Thymus (tissue), 11 donors: ENCODE measurements around the gene AQP1. TPM values are rescaled to one million over a fixed set of nuclear protein-coding genes. Genes with fewer than 3 reads are reported as not detected.

Experiments
- DNase-seq, 9 donors: peaks; one replicate each; pipeline ENCODE4 v3.0.0-alpha.2; 2013; ENCODE audit warnings: low spot score in 9 of 9, low read depth in 6 of 9, missing footprints in 1 of 9
- H3K27ac ChIP-seq, 2 donors: one replicate each; pipeline ENCODE4 v1.5.1; 2013; ENCODE audit warnings: control low read depth in 1 of 2, low read depth in 1 of 2, low read length in 1 of 2, mild to moderate bottlenecking in 1 of 2, moderate library complexity in 1 of 2
- H3K27me3 ChIP-seq, 2 donors: one replicate each; pipeline ENCODE4 v1.5.1; 2013; ENCODE audit warnings: low read length in 1 of 2; ENCODE audit not compliant: control insufficient read depth in 2 of 2, insufficient read depth in 1 of 2
- H3K36me3 ChIP-seq, 2 donors: one replicate each; pipeline ENCODE4 v1.5.1; 2013; ENCODE audit warnings: low read length in 1 of 2, mild to moderate bottlenecking in 1 of 2, moderate library complexity in 1 of 2; ENCODE audit not compliant: control insufficient read depth in 2 of 2, insufficient read depth in 2 of 2
- H3K4me1 ChIP-seq, 2 donors: one replicate each; pipeline ENCODE4 v1.5.1; 2013; ENCODE audit warnings: low read length in 2 of 2; ENCODE audit not compliant: control insufficient read depth in 2 of 2, insufficient read depth in 2 of 2
- H3K4me3 ChIP-seq, 2 donors: one replicate each; pipeline ENCODE4 v1.5.1; 2013; ENCODE audit warnings: low read length in 2 of 2, control low read depth in 1 of 2, mild to moderate bottlenecking in 1 of 2
- H3K9me3 ChIP-seq, 2 donors: one replicate each; pipeline ENCODE4 v1.5.1; 2013; ENCODE audit warnings: low read length in 1 of 2, mild to moderate bottlenecking in 1 of 2; ENCODE audit not compliant: control insufficient read depth in 2 of 2, insufficient read depth in 1 of 2
- WGBS: extraction: QIAGEN DNeasy Blood & Tissue Kit; methylation state at CpG from one replicate; pipeline ENCODE4 v1.1.7; 2013; 5-methylcytosine and 5-hydroxymethylcytosine counted together
- polyA plus RNA-seq: library from polyadenylated mRNA; stranded (reverse); fragments of 200-250 nt; gene quantifications from one replicate; pipeline ENCODE4 v1.2.3, GENCODE V29; 2013
- total RNA-seq: library from RNA; stranded (reverse); fragments of 120-200 nt; gene quantifications from one replicate; pipeline ENCODE4 v1.2.4, GENCODE V29; 2013
- donor health status: healthy.

AQP1 gene
- total and polyA plus RNA-seq, 2 donors = 18.4 to 42.2 TPM

GRCh38 chr7:30920584-30921539 lies 9.2 kb downstream of the AQP1 start:
- Histone ChIP-seq H3K9me3 (no peaks in the 10 kb centered on the region), H3K27me3 (no peaks in the 10 kb centered on the region), H3K4me3 (no peak overlapping the region), H3K36me3 (no peaks in the 10 kb centered on the region), H3K4me1 (no peaks in the 10 kb centered on the region), H3K27ac (no peak overlapping the region)
- 79% methylated on average over 9 of the region's 9 CpGs for WGBS
- no peak for DNase-seq

- Histone ChIP-seq H3K27me3 (no peaks in the 10 kb centered on the region), H3K27ac (no peak overlapping the region), H3K9me3 (no peaks in the 10 kb centered on the region), H3K4me1 (no peaks in the 10 kb centered on the region), H3K4me3 (no peak overlapping the region), H3K36me3 (no peaks in the 10 kb centered on the region)
- DNase-seq = no peak
- WGBS = 96% methylated on average over 19 of the region's 19 CpGs
Measured at GRCh38 chr7:30921540-30922401, 10.1 kb downstream of the AQP1 start.

- H3K36me3 ChIP-seq = no peaks in the 10 kb centered on the region
- no peaks in the 10 kb centered on the region for H3K4me1 ChIP-seq
- 96% methylated on average over 9 of the region's 9 CpGs for WGBS
- no peak overlapping the region for H3K4me3 ChIP-seq
- H3K9me3 ChIP-seq = peaks cover 0 to 4% of the 10 kb centered on the region in 2 donors
- no peak for DNase-seq
- no peak overlapping the region for H3K27ac ChIP-seq
- no peaks in the 10 kb centered on the region for H3K27me3 ChIP-seq
Measured at GRCh38 chr7:30922596-30922995, 10.9 kb downstream of the AQP1 start.

GRCh38 chr7:30923009-30923773 lies 11.5 kb downstream of the AQP1 start:
- Histone ChIP-seq H3K36me3 (no peaks in the 10 kb centered on the region), H3K27ac (no peak overlapping the region), H3K27me3 (no peaks in the 10 kb centered on the region), H3K4me3 (no peak overlapping the region), H3K4me1 (no peaks in the 10 kb centered on the region), H3K9me3 (peaks cover 0 to 4% of the 10 kb centered on the region in 2 donors)
- 96% methylated on average over 19 of the region's 19 CpGs for WGBS
- DNase-seq = no peak

GRCh38 chr7:30923774-30924413 lies 12.2 kb downstream of the AQP1 start:
- H3K27ac ChIP-seq = no peak overlapping the region
- no peak overlapping the region for H3K4me3 ChIP-seq
- H3K9me3 ChIP-seq = peaks cover 0 to 4% of the 10 kb centered on the region in 2 donors
- H3K27me3 ChIP-seq = no peaks in the 10 kb centered on the region
- H3K4me1 ChIP-seq = no peaks in the 10 kb centered on the region
- DNase-seq = no peak
- H3K36me3 ChIP-seq = no peaks in the 10 kb centered on the region
- 94% methylated on average over 13 of the region's 13 CpGs for WGBS

- no peak for DNase-seq
- Histone ChIP-seq H3K27ac (no peak overlapping the region), H3K4me1 (no peaks in the 10 kb centered on the region), H3K4me3 (no peak overlapping the region), H3K36me3 (no peaks in the 10 kb centered on the region), H3K9me3 (peaks cover 0 to 4% of the 10 kb centered on the region in 2 donors), H3K27me3 (no peaks in the 10 kb centered on the region)
Measured at GRCh38 chr7:30924624-30925023, 13.0 kb downstream of the AQP1 start.

- Histone ChIP-seq H3K4me1 (no peaks in the 10 kb centered on the region), H3K9me3 (peaks cover 0 to 4% of the 10 kb centered on the region in 2 donors), H3K27ac (no peak overlapping the region), H3K36me3 (no peaks in the 10 kb centered on the region), H3K27me3 (no peaks in the 10 kb centered on the region), H3K4me3 (no peak overlapping the region)
- DNase-seq = no peak
- 86% methylated on average over 2 of the region's 2 CpGs for WGBS
Measured at GRCh38 chr7:30925117-30925516, 13.5 kb downstream of the AQP1 start.

GRCh38 chr7:30925913-30926312 lies 14.3 kb downstream of the AQP1 start:
- H3K36me3 ChIP-seq = no peaks in the 10 kb centered on the region
- 86% methylated on average over 5 of the region's 5 CpGs for WGBS
- DNase-seq = no peak
- H3K27me3 ChIP-seq = no peaks in the 10 kb centered on the region
- no peak overlapping the region for H3K4me3 ChIP-seq
- H3K27ac ChIP-seq = no peak overlapping the region
- peaks cover 0 to 4% of the 10 kb centered on the region in 2 donors for H3K9me3 ChIP-seq
- no peaks in the 10 kb centered on the region for H3K4me1 ChIP-seq
